HG02884 (cell line): ENCODE measurements around the gene PCSK5.

Experiments
- ATAC-seq: cut with Tn5 transposase; IDR thresholded peaks from one replicate; pipeline ENCODE4 v1.9.1; 2021; ENCODE audit warnings: mild to moderate bottlenecking, moderate library complexity; ENCODE audit not compliant: unreplicated experiment

The PCSK5 gene

GRCh38 chr9:76221423-76221822, 330.9 kb downstream of the PCSK5 start:
- no peak for ATAC-seq

- ATAC-seq = no peak
Observed at GRCh38 chr9:76223749-76224340, 333.4 kb downstream of the PCSK5 start.

GRCh38 chr9:76227156-76227555, 336.7 kb downstream of the PCSK5 start:
- no peak for ATAC-seq

GRCh38 chr9:76231001-76231400, 340.5 kb downstream of the PCSK5 start:
- no peak for ATAC-seq

- ATAC-seq = no peak
Observed at GRCh38 chr9:76232861-76233489, 342.5 kb downstream of the PCSK5 start.

GRCh38 chr9:76240578-76240977, 350.1 kb downstream of the PCSK5 start:
- no peak for ATAC-seq

DNA sequence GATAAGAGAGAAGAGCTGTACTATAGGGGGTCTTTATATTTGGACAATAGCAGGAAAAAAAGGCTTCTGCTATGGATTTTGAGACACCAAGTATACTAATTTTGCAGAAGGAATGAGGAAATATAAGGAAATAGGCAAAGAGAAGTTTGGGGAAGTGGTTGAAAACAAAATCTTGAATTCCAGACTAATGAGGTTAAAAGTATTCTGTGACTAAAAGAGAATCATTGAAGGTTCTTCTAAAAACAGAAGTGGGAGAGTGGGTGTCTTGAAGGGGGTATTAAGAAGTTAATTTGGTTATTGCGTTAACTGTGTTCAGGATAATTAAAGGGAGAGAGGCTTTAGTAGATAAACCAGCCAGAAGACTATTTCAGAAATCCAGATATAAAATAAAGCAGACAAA, 355.0 kb downstream of the PCSK5 start:
- no peak for ATAC-seq

DNA sequence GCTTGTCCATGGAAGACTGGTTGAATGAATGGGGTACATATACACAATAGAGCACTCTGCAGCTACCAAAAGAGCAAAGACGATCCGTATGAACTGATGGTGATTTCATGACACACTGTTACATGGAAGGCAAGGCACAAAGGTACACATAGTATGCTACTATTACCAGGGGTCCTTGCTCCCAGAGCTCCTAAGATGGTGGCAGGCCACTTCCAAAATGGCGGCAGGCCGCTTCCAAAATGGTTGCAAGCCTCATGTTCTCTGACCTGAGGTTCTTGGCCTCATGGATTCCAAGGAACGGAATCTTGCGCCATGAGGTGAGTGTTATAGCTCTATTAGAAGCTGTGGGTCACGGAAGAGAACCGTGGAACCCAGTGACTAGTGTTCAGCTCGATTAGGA, 356.2 kb downstream of the PCSK5 start:
- ATAC-seq = no peak

GRCh38 chr9:76247426-76247825, 357.0 kb downstream of the PCSK5 start:
- no peak for ATAC-seq

GRCh38 chr9:76249309-76249708, 358.8 kb downstream of the PCSK5 start:
- ATAC-seq = no peak

- no peak for ATAC-seq
Observed at GRCh38 chr9:76255781-76256455, 365.4 kb downstream of the PCSK5 start.

DNA sequence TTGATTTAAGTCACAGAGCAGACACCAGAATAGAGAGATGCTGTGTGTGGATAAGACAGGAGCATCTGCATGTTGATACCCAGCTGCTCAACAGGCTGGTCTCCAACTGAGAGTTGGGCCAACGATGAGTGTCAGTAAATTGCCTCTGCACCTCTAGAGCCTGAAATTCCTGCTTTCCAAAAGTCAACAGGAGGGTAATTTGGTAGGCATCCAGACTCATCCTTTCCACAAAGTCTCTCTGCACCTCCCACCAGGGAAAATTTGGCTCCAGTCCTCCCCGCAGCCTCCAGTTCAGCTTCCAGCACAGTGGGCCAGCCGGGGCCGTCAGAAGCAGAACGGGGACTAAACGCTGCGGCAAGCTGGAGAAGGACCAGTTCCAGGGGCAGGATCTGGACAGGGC, 366.8 kb downstream of the PCSK5 start:
- ATAC-seq = no peak

DNA sequence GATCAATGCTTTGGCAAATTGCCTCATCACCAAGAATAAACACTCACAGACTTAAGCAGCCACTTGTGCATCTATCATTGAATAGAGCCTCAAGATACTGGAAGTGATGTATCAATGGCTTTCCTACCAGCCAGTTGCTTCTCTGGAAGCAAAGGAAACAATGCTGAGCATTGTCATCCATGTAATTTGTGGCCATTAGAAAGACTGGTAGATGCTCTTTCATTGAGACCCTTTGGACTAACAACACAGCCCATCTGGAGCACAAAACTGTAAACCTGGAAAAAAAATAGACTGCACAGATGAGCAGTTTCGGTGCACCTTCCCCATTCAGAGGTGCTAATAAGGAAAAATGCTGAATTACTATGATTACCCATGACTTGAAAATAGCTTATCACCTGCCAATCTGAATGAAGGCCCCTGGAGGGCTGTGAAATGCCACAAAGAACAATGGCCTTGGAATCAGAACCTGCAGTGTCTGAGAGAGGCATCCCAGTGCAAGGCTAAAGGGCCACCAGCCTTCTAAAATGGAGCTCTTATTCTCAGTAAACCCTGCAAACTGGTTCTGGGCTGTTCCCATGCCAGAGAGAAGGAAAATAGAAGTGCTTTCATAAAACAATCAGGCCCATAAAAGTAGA, 376.3 kb downstream of the PCSK5 start:
- ATAC-seq = no peak

DNA sequence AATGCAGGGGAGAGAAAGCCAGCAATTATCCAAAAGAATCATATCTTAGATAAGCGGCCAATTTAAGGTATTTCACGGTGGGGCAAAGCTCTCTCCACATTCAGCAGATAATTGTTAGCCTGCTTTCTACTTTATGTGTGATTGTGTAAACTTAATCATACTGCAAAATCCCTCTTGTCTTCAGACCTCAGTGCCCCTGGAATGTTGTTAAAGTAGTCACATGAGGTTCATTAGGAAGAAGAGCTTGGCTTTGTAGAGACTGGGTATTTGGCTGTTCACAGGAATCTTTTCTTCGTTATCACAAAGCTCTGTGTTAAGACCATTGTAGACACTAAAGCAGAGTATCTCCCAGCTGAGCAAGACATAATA, 376.8 kb downstream of the PCSK5 start:
- no peak for ATAC-seq

- ATAC-seq = no peak
Observed at GRCh38 chr9:76269789-76270188, 379.3 kb downstream of the PCSK5 start.

DNA sequence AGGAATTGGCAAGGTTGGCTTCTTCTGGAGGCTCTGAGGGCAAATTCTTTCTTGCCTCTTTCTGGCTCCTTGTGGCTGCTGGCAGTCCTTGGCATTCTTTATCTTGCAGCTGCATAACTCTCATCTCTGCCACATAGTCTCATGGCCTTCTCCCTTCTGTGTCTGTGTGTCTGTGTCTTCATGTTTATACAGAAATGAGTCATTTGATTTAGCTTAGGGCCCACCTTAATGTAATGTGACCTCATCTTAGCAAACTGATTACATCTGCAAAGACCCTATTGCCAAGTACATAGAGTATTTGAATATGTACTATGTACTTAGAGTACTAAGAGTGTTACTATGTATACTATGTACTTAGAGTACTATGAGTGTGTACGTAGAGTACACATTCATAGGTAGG, 381.3 kb downstream of the PCSK5 start:
- ATAC-seq = no peak

DNA sequence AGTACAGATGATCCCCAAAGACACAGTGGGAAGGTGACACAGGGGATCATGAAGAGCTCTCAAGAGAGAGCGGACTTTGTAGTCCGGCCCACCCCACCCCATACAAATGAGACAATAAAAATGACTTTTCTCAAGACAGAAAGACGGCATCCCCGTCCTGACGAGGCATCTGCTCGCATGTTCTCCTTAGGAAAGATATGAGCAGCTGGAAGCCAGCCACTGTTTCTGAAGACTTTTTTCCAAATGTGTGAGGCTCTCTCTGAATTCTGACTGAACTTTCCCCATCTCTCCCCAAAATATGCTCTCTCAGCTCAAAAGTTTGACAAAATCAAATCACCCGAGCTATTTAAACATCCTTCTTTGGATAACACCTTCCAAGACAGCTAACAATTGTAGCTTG, 398.6 kb downstream of the PCSK5 start:
- no peak for ATAC-seq

DNA sequence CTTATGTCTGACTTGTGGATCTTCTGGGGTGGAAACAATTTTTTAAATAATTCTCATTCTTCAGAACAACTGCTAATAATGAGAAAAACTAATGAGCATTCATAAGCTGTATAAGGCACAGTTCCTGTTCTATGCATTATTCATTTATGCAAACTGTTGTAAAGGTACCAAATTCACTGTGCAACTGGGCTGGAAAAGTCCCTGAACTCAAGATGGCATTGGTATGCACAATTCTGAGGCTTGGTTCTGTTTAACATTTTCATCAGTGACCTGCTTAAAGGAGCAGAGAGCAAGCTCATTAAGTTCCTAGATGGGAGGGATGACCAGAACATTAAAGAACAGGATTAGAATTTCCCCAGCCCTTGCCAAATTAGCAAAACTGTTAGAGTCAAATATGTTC, 399.2 kb downstream of the PCSK5 start:
- ATAC-seq = no peak

- ATAC-seq = no peak
Observed at GRCh38 chr9:76290555-76290954, 400.1 kb downstream of the PCSK5 start.

DNA sequence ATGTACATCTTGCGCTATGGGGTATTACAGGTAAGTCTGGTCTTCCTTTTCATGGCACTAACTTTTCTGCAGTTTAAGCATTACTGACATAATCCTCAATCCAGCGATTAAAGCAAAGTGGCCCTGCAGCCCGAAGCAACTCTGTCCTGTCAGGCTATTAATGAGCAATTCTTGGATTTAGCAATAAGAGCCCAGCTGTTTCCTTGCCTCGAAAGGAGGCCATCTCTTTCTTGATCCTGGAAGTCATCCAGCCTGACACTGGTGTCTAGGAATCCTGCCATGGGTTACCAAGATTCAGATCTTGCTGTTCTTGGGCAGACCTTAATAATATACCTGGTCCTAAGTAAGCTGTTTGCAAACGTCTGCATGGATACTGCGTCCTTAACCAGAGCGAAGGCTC, 401.8 kb downstream of the PCSK5 start:
- ATAC-seq = no peak

DNA sequence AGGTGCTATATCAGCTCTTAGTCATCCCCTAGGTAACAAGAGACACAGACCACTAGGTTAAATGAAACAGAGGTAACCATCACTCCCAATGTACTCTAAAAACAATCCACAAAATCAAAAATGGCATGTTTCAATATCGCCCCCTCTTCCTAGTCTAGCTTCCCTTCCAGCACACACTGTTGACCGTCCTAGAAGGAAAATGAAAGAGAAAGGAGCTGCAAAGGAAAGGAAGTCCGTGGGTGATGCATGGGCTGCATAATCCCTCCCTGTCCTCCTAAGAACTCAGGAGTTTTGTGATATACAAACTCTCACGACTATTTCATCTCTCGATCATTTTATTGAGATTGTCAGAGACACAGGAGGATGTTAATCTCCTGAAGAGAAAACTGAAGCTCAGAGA, 402.2 kb downstream of the PCSK5 start:
- no peak for ATAC-seq

DNA sequence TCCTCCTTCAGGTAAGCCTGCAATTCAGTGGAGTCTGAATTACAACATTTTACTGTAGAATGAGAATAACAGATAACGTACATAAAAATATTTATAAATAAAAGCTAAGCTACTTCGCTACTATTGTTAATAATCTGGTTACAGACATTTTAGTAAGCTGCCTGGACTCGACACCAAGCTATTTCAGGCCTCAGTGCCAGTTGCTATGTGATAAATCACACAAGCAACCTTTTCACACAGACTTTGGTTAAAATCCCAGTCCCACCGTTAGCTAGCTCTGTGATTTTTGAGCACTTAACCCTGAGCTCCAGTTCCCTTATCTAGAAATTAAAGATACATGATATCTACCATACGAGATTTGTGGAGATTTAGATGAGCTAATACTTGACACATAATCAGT, 403.8 kb downstream of the PCSK5 start:
- ATAC-seq = no peak
